Measurements from ENCODE around the gene PCDH9.
"Not testable (repeated sequence)": the region's sequence is repeated elsewhere in the genome, so short reads cannot be mapped to it uniquely, and the experiment has no call there.

The PCDH9 gene

GRCh38 chr13:66821551-66821950, 408.6 kb downstream of the PCDH9 start:
- DNase-seq, result no peak

DNA sequence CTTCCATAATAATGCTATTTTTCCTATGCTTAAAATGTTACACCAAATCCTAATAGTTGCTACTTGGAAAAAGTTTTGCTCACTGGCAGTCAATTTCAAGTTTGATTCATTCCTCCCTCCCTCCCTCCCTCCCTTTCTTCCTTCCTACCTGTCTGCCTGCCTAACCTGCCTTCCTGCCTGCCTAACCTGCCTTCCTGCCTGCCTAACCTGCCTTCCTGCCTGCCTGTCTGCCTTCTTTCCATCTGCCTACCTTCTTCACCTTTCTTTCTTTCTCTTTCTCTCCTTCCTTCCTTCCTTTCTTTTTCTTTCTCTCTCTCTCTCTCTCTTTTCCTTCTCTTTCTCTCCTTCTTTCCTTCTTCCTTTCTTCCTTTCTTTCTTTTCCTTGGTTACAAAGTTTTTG, 418.7 kb downstream of the PCDH9 start:
- no peak for DNase-seq

- peak; percentile 61 for DNase-seq
Observed at GRCh38 chr13:66809485-66809884, 420.7 kb downstream of the PCDH9 start.

DNA sequence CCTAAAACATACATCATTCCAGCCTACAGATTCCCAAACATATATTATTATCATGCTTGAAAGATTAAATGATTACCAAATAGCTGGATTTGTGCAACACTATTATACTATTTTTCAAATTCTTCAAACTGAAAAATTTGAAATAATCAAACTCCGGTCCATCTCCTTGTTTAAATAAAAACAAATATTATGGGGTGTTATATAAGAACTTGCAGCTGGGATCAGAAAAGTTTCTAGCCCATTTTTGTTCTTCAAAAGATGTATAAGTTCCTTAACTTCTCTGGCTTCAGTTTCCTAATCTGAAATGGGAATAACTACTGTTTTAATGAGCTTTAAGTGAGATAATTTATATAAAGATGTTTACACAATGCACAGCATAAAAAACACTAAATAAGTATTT, 422.9 kb downstream of the PCDH9 start:
- no peak for DNase-seq

DNA sequence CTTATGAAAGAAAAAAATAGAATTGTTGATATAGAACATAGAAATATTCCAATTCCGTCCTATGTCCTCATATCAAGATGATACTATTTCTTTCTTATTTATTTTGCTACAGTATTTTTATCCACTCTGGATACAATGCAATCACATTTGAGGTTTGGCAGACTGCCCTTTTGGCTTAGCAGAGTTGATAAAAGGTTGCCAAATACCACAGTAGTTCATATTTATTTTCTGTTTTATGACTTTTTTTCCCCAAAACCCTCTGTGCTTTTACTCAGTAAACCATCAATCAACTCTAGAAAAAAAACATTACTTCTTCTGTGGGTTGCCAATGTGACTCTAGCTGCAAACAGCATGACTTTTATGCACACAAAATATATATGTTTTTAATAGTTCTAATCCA, 424.5 kb downstream of the PCDH9 start:
- DNase-seq, result no peak

- peak; percentile 2 for DNase-seq
Observed at GRCh38 chr13:66803808-66804456, 426.2 kb downstream of the PCDH9 start.

DNA sequence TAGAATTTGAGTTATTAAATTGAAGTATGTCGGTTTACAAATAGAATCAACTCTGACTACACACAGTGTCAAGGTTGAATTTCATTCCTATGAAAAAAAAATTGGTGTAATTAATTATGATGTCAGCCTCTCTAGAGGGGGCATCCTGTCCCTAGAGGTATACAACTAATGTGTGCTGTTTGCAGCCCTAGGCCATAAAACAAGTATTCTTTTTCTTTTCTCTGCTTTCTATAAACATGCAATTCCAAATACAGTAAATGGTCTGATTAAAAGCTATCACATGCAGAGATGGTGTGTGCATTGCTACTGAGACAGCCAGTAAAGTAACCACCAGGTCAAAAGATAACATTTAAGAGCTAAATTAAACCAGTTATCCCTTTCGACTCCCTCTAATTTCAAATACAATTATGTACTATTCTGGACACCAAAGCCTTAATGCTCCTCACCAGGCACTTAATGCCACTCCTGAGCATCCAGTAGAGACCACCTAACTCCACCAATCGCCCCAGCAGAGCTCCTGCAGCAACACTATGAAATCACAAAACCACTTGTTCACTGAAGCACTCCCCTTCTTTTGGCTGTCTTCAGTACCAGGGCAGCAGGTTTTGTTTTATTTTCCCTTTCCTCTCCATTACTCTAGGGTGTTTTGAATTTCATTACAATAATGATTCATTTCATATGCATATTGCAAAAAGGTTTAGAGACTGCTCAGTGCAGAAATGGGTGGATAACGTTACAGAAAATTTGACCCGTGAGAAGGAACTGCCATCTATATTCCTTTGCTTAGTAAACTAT, 426.9 kb downstream of the PCDH9 start:
- DNase-seq, result no peak

DNA sequence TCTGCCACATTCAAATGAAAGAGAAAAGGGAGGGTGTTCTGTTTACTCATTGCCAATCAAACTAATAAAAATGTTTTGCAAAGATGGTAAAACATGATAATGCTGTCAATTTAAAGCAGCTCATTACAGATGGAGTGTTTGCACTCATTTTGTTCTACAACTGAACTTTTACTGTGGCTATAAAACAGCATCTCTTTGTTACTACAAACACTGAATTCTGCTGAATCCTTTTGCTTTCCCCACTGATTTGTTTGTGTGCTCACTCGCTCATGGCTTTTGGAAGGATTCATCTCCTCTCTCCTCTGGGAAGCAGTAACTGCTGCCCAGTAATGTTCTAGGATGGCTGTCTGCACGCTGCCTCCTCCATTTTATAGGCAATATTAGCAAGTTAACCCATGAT, 434.5 kb downstream of the PCDH9 start:
- DNase-seq, result no peak

DNA sequence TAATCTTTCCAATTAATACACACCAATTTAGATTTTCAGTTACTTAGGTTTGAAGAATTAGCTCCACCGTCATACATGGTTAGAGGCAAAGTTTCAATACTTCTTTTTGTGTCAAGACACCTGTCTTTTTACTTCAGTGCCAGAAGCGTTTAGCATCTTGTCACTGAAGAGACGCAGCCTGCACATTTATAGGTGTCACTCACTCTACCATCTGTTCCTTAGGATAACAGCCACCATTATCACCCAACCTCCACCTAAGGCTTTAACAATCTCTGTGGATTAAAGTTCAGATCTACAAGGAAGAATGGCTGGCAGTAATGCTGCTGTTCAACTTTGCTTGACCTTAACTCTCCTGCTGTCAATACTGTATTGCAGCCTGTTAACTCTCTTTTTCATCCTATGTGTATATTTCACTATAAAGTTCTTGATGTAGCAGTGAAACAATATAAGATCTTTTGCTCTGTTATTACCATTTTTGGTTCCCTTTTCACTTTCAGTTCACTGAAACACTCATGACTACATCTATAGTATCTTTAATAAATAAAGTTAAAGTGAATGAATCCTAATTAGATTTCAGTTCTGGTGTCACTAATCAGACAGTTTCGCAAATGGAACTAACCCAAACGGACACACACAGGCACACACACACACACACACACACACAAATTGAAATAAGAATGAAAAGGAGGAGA, 435.6 kb downstream of the PCDH9 start:
- DNase-seq, result no peak

DNA sequence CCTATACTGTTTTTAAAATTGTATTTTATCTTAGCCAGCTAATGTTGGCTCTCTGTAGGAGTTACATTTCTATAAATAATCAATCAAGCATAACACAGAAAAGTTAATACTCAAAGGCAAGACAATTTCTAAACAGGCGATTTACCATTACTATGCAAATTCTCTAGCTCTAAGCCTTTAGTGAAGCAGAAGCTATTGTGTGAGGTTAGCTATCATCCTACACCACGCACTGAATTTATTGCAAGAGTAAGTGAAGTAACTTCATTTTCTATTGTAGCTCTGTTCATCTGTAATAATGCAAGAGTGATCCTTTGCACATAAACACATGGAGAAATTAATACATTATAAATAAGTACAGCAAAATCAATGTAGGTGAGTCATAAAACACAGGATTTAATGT, 439.3 kb downstream of the PCDH9 start:
- DNase-seq, result no peak

- no peak for DNase-seq
Observed at GRCh38 chr13:66781241-66781640, 448.9 kb downstream of the PCDH9 start.

- DNase-seq, result no peak
Observed at GRCh38 chr13:66780814-66781213, 449.3 kb downstream of the PCDH9 start.

DNA sequence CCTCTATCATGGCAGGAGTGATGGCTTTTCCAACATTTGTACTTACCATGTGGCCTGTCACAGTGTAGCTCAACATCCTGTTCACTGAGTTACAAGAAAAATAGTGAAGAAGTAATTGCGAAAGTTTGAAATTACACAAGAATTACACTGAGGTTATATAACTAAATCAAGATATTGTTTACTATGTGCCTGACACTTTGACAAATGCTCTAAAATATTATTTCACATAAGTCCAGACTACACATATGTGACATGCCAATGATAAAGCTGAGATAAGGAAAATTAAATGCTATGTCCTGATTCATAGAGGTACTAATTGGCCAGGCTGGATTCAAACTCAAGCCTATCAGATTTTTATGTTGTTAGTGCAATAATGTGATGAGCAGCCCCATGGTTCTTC, 451.7 kb downstream of the PCDH9 start:
- DNase-seq, result no peak

DNA sequence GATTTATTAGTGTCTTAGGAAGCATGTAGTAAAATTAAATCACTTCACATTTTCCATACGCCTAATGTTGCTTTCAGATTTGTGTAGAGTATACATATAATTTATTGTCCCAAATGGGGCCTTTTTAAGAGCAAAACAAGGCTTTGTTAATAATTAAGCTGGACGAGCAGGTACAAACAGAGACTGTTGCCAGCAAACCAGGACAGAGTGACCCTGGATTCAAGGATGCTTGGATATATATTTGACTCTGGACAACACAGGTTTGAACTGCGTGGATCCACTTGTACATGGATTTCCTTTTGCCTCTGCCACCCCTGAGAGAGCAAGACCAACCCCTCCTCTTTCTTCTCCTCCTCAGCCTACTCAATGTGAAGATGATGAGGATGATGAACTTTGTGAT, 454.9 kb downstream of the PCDH9 start:
- no peak for DNase-seq

- DNase-seq, result no peak
Observed at GRCh38 chr13:66774046-66774445, 456.1 kb downstream of the PCDH9 start.

DNA sequence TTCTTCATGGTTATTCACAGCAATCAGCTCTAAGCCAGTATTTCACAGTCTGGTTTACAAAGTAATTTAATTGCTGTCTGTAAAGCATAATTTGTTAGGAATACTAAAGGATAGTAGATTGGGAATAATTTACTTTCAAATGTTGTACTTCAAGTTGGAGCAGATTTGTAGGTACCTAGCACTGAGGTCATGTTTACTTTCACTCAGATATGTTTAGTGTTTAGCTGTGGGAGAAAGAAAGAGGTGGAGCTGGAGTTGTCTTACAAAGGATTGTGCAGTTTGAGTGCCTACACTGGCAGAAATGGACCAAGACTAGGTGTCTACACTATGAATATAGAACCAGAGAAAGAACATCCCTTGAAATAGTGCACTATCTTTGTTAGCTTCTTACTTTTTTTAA, 464.6 kb downstream of the PCDH9 start:
- DNase-seq, result no peak

- not testable (repeated sequence) for DNase-seq
Observed at GRCh38 chr13:66760678-66761077, 469.5 kb downstream of the PCDH9 start.

DNA sequence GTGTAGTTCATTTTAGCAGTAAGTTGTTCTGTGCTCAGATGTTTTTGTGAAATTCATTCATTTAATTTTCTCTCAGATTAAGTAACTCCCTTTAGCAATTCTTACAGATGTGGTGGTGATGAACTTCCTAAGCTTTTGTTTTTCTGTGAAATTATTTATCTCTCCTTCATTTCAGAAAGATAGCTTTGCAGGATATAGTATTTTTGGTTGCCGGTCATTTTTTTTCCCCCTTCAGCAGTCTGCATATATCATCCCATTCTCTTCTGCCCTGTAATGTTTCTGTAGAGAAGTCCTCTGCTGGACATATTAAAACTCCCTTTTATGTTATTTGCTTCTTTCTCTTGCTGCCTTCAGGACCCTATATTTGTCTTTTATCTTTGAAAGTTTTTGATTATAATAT, 470.2 kb downstream of the PCDH9 start:
- no peak for DNase-seq

GRCh38 chr13:66751691-66752090, 478.4 kb downstream of the PCDH9 start:
- DNase-seq, result no peak

DNA sequence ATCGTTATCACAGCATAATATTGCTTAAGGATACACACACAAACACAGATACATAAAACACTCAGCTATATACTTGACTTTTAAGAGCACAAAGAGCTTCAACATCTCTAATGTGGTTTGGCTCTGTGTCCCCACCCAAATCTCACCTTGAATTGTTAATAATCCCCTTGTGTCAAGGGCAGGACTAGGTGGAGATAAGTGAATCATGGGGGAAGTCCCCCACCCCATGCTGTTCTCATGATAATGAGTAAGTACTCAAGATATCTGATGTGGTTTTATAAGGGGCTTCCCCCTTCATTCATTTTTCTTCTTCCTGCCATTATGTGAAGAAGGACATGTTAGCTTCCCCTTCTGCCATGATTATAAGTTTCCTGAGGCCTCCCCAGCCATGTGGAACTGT, 481.4 kb downstream of the PCDH9 start:
- no peak for DNase-seq

- no peak for DNase-seq
Observed at GRCh38 chr13:66745307-66745706, 484.8 kb downstream of the PCDH9 start.

DNA sequence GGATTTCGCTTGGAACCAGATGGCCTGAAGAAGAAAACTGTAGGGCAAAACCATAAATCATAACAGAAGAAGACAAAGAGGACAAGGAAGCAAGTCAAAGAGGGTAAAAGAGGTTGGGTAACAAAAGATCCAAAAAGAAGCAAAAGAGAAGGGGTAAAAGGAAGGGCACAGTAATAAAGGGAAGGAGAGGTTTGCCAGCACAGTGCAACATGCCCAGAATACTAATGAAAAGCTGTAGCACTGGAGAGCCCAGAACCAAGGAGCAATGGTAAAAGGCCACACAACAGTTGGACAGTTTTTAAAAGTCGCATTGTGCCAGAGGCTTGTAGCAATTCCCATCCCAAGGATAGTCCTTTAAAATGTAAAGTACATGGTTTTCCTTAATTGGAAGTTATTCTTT, 506.6 kb downstream of the PCDH9 start:
- DNase-seq, result no peak

GRCh38 chr13:66716538-66716937, 513.6 kb downstream of the PCDH9 start:
- DNase-seq, result no peak

DNA sequence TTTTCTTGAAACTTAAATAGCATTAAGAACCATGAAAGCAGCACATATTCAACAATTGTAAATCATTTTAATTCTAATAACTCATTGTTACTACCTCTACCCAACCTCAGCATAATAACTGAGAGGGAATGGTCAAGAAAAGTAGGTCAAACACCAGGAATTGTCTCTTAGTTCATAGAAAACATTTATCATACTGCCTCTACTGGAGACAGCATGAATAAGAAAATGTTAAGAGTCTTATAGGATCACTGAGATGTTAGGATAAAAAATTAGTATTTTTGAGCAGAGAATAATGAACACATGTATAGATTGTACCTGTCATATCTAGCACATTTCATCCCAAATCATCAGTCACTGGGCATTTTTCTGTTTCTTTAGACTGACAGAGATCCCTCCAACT, 515.3 kb downstream of the PCDH9 start:
- no peak for DNase-seq
